Esophagus squamous epithelium (tissue), 4 donors: ENCODE data around the gene WDFY1.

Experiments
- CTCF ChIP-seq, 6 experiments: fragments of 450-650 bp in 4 of 6; fragments of 200-600 bp in 2 of 6; sonication (generic) in 2 of 6; IDR thresholded peaks; one replicate each; pipeline ENCODE4 v1.5.1; 2016 to 2019; ENCODE audit warnings: antibody characterized with exemption in 6 of 6, mild to moderate bottlenecking in 4 of 6, moderate library complexity in 4 of 6
- POLR2A ChIP-seq, 4 donors: fragments of 450-650 bp; IDR thresholded peaks; one replicate each; pipeline ENCODE4 v1.6.1; 2017; ENCODE audit warnings: antibody characterized with exemption in 4 of 4, mild to moderate bottlenecking in 4 of 4, moderate library complexity in 3 of 4

- TF ChIP-seq POLR2A (IDR thresholded peaks at IDR 0.05) (no peak), CTCF (IDR thresholded peaks at IDR 0.05) (no peak)
Observed at GRCh38 chr2:223900531-223900930, 44.6 kb downstream of the WDFY1 start.
